IgD-negative memory B cell (primary cell): ENCODE measurements around the gene CLINT1. TPM values are rescaled to one million over a fixed set of nuclear protein-coding genes. Genes with fewer than 3 reads are reported as not detected.
A peak's percentile ranks its signal among the peaks of the same experiment; 100 is the strongest.

ENCODE experiments used
- H3K27ac Mint-ChIP-seq, 3 donors: one replicate each; pipeline ENCODE4 v1.8.0; 2020 to 2022; ENCODE audit warnings: mild to moderate bottlenecking in 3 of 3, mixed read lengths in 3 of 3, moderate library complexity in 1 of 3
- H3K27me3 Mint-ChIP-seq: one replicate; pipeline ENCODE4 v1.8.0; 2021; ENCODE audit warnings: mixed read lengths
- H3K36me3 Mint-ChIP-seq: one replicate; pipeline ENCODE4 v1.8.0; 2020; ENCODE audit warnings: mild to moderate bottlenecking, mixed read lengths
- H3K4me1 Mint-ChIP-seq, 3 donors: one replicate each; pipeline ENCODE4 v1.8.0; 2020 to 2022; ENCODE audit warnings: mixed read lengths in 3 of 3, mild to moderate bottlenecking in 1 of 3
- H3K4me3 Mint-ChIP-seq, 4 donors: one replicate each; pipeline ENCODE4 v1.8.0; 2020 to 2022; ENCODE audit warnings: mild to moderate bottlenecking in 4 of 4, mixed read lengths in 4 of 4, moderate library complexity in 3 of 4
- H3K9me3 Mint-ChIP-seq, 3 donors: one replicate each; pipeline ENCODE4 v1.8.0; 2020 to 2021; ENCODE audit warnings: mixed read lengths in 3 of 3, mild to moderate bottlenecking in 1 of 3
- polyA plus RNA-seq: library from polyadenylated mRNA; unstranded; fragments of 300-500 nt; fragmentation: Illumina TruSeq; gene quantifications from one replicate; pipeline ENCODE4 v1.2.3, GENCODE V29; 2021

Gene CLINT1
- polyA plus RNA-seq, 1 donor from 2014 or later = 69.7 TPM

DNA sequence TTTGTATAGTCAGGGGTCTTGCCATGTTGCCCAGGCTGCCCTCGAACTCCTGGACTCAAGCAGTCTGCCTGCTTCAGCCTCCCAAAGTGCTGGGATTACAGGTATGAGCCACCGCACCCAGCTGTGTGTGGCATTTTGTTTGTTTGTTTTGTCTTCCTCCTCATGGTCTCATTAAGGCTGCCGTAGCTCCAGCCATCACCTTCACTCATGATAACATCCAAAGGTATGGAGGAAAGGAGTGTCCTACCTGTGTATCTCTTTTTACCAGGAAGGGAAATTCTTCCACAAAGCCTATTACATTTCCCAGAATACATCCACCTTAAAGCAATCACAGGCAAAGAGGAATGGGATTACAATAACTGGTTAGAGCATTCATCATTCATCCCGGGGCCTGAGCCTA, 88.3 kb downstream of the CLINT1 start:
- Mint-ChIP-seq H3K4me1 (peaks cover 0 to 7% (median 5%) of the 10 kb centered on the region in 3 donors), H3K9me3 (peaks cover 0 to 2% (median 0%) of the 10 kb centered on the region in 3 donors), H3K27ac (no peak overlapping the region), H3K4me3 (no peak overlapping the region), H3K27me3 (peaks cover 3% of the 10 kb centered on the region), H3K36me3 (no peaks in the 10 kb centered on the region)

DNA sequence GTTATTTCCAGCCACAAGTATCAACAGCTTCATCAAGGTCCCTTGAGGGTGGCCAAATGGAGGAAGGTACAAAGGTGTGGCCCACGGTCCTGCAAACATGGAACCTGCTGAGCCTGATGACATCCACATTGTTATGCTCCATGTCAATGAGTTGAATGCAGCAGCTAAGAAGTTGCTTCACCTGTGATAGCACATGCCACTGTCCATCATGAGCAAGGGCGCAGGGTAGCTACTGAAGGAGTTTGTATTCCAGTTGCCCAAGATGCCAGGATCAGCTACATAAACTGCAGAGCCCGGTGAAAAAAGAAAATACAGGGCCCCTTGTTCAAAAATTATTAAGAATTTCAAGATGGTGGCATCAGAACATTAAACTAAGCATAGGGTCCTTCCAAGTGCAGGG, 91.3 kb downstream of the CLINT1 start:
- peaks cover 0 to 2% (median 0%) of the 10 kb centered on the region in 3 donors for H3K9me3 Mint-ChIP-seq
- no peak overlapping the region for H3K27ac Mint-ChIP-seq
- peak overlapping the region in 1 of 4 donors; percentile 49 for H3K4me3 Mint-ChIP-seq
- H3K36me3 Mint-ChIP-seq = no peaks in the 10 kb centered on the region
- peaks cover 3% of the 10 kb centered on the region for H3K27me3 Mint-ChIP-seq
- H3K4me1 Mint-ChIP-seq = peaks cover 0 to 7% (median 5%) of the 10 kb centered on the region in 3 donors

DNA sequence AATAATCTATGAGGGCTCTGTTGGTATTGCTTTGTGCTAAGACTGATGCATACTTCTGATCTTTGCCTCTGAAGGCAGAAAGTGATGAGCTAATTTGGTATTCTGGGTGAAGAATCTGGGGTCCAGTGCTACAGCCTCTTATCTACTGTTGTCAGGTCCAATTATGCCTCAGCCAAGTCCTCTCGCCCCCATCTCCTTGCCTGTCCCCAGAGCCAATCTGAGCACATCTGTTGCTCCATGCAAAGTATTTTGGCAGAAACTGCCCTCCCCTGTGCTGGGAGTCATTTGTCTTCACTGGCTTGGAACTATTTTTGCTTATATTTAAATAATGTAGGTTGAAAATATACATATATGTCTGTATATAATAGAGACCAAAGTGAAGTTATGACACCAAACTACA, 92.0 kb downstream of the CLINT1 start:
- Mint-ChIP-seq H3K36me3 (no peaks in the 10 kb centered on the region), H3K27me3 (no peaks in the 10 kb centered on the region), H3K27ac (no peak overlapping the region), H3K4me3 (no peak overlapping the region), H3K4me1 (peaks cover 0 to 4% (median under 1%) of the 10 kb centered on the region in 3 donors), H3K9me3 (peaks cover 0 to 2% (median 0%) of the 10 kb centered on the region in 3 donors)

DNA sequence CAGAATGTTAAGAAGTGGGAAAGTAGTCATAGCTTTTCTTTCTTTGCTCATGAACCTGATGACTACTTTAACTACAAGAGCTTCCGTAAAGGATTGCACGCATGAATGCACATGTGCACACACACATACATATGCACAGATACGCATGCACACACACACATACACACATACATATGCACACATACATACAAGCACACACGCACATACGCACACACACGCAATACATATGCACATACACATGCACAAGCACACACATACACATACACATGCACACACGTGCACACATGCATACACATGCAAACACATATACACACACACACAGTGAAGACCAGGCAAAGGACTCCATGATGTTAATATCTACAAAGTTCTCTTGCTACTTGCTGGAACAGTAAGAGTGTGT, 92.5 kb downstream of the CLINT1 start:
- H3K4me1 Mint-ChIP-seq = peaks cover 0 to 4% (median 0%) of the 10 kb centered on the region in 3 donors
- peak overlapping the region in 1 of 4 donors; percentile 26 for H3K4me3 Mint-ChIP-seq
- H3K9me3 Mint-ChIP-seq = peaks cover 0 to 2% (median 0%) of the 10 kb centered on the region in 3 donors
- no peaks in the 10 kb centered on the region for H3K27me3 Mint-ChIP-seq
- no peaks in the 10 kb centered on the region for H3K36me3 Mint-ChIP-seq
- H3K27ac Mint-ChIP-seq = no peak overlapping the region

DNA sequence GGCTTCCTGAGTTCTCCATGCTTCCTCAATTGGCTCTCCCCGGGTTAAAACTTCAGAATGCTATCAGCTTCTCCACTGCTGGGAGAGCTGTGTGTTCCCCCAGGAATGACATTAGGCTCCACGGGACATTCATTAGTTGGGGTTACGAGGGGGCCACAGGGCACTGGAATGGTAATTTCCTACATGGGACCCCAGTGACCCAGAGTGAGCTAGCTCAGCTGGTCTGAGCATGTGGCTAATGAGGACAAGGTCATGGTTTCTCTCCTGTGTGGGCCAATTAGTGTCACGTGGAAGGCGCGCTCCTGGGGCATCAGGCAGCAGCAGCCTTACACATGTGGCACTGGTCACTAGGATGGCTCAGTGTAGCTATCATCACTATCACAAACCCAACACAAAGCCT, 94.4 kb downstream of the CLINT1 start:
- H3K9me3 Mint-ChIP-seq = no peaks in the 10 kb centered on the region
- H3K4me1 Mint-ChIP-seq = peaks cover 0 to 4% (median 0%) of the 10 kb centered on the region in 3 donors
- H3K27me3 Mint-ChIP-seq = no peaks in the 10 kb centered on the region
- H3K4me3 Mint-ChIP-seq = no peak overlapping the region
- H3K27ac Mint-ChIP-seq = no peak overlapping the region
- H3K36me3 Mint-ChIP-seq = no peaks in the 10 kb centered on the region

DNA sequence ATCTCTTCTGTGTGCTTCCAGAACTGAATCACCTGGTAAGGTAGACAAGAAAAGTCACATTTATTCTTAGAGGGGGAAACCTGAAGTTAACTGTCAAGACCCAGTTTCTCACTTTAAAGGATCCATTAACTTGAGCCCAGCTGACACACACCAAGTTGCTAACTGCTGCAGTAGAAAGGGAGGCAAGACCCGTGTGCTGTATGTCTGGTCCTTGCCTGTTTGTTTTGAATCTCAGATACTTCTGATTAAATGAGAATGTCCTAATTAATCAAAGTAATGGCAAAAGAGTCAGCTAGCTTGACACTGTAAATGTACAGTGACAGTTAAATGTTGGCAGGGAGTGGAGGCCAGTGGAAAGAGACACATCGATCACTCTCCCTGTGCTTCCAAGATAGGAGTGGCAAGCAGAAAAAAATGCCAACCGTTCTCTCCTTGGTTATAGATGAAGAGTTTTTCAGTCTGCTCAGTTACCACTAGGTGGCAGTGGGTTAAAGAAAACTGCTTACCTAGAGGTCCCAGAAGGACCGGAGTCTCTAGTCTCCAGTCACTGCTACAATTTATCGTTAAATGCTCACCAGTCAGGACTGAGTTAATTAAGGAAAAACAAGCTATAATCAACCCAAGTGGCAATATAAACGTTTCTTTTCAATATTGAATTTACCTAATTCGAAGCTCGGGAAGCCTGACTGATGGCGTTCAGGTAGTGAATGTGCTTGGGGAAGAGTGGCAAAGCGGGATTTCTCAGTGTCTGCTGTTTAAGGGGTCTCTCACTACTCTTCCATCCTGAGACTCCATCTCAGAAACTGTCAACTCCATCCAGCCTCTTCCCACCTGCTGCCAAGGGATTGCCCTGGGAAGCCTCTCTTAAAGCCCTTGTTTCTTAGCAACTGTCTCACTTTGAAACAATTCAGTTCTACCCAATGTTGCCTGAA, 97.0 kb downstream of the CLINT1 start:
- Mint-ChIP-seq H3K9me3 (no peaks in the 10 kb centered on the region), H3K4me3 (no peak overlapping the region), H3K27ac (peak overlapping the region in 1 of 3 donors; percentile 27), H3K27me3 (no peaks in the 10 kb centered on the region), H3K36me3 (no peaks in the 10 kb centered on the region), H3K4me1 (peaks cover 0 to 4% (median 0%) of the 10 kb centered on the region in 3 donors)

DNA sequence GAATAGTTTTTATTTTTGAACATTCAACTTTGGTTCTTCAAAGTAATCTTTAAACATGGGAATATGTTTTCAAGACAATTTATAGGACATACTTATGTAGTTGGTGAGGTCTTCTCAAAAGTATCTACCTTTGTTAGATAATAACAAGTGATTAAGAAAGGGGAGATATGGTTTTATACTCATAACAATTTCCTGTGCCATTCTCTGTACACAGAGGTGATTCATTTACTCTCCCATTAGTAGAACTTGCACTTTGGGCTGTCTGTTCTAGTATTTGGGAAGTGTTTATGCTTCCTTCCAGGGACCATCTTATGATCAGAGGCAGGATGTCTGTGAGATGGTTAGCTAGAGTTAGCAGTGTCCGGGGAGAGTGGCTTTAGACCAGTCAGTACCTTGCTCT, 100.2 kb downstream of the CLINT1 start:
- H3K9me3 Mint-ChIP-seq = no peaks in the 10 kb centered on the region
- no peak overlapping the region for H3K4me3 Mint-ChIP-seq
- H3K27ac Mint-ChIP-seq = no peak overlapping the region
- peaks cover 4% of the 10 kb centered on the region for H3K36me3 Mint-ChIP-seq
- H3K4me1 Mint-ChIP-seq = peaks cover 0 to 2% (median 0%) of the 10 kb centered on the region in 3 donors
- H3K27me3 Mint-ChIP-seq = no peaks in the 10 kb centered on the region

DNA sequence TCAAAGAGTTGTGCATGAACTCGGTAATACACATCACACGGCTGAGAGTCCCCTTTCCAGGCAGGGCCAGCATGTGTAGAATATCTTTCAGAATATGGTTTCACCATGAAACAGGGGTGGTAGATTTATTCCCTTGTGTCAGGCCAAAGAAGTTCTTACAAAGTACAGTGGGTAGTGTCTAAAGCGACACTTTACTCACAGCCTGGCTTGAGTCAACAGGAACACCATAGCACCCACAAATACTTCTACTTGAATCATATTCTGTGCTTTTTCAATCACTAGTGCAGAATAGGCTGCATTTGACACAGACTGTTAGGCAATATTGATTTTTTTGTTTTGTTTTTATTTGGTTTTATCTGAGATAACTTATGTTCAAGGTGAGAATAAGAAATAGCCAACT, 102.8 kb downstream of the CLINT1 start:
- peaks cover 4% of the 10 kb centered on the region for H3K36me3 Mint-ChIP-seq

DNA sequence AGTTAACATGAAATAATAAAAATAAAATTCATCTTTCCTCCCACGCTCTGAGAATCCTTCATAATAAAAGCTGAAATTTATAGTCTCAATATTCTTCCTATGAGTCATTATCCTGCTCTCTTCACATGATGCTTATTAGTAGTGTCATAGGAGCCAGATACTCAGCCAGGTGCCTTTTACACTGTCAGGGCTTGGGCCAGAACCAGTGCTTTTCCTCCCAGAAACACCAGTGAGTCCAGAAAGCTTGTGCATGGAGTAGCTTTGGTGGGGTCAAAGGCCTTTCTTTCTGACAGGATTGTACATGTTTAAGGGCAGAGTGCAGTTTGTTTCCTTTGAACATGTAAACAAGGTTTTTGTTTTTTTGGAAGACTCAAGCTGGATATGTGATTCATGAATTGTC, 108.6 kb downstream of the CLINT1 start:
- H3K9me3 Mint-ChIP-seq = no peaks in the 10 kb centered on the region
- no peak overlapping the region for H3K27ac Mint-ChIP-seq
- H3K36me3 Mint-ChIP-seq = peaks cover 5% of the 10 kb centered on the region
- H3K4me3 Mint-ChIP-seq = no peak overlapping the region
- peaks cover 0 to 6% (median 0%) of the 10 kb centered on the region in 3 donors for H3K4me1 Mint-ChIP-seq
- no peaks in the 10 kb centered on the region for H3K27me3 Mint-ChIP-seq

More for the DNA sequence above, 102.8 kb downstream of the CLINT1 start:
- Mint-ChIP-seq H3K27me3 (no peaks in the 10 kb centered on the region), H3K4me1 (no peaks in the 10 kb centered on the region), H3K9me3 (no peaks in the 10 kb centered on the region), H3K27ac (no peak overlapping the region), H3K4me3 (no peak overlapping the region)

DNA sequence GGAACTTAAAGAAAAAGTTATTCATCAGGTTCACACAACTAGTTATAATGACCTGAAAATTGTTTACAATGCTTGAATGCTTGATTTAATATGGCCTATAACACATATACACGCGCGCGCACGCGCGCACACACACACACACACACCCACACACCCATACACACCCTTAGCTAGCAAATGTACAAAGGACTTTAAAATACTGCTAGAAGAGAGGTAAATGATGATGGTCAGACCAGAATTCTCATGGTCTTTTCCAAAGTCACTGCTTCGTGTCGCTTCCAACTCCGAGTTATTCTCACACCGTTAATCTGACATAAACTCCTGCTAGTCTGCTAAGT, 109.5 kb downstream of the CLINT1 start:
- Mint-ChIP-seq H3K4me3 (no peak overlapping the region), H3K9me3 (no peaks in the 10 kb centered on the region), H3K4me1 (peaks cover 3 to 14% (median 4%) of the 10 kb centered on the region in 3 donors), H3K27ac (no peak overlapping the region), H3K36me3 (peaks cover 3% of the 10 kb centered on the region), H3K27me3 (no peaks in the 10 kb centered on the region)

DNA sequence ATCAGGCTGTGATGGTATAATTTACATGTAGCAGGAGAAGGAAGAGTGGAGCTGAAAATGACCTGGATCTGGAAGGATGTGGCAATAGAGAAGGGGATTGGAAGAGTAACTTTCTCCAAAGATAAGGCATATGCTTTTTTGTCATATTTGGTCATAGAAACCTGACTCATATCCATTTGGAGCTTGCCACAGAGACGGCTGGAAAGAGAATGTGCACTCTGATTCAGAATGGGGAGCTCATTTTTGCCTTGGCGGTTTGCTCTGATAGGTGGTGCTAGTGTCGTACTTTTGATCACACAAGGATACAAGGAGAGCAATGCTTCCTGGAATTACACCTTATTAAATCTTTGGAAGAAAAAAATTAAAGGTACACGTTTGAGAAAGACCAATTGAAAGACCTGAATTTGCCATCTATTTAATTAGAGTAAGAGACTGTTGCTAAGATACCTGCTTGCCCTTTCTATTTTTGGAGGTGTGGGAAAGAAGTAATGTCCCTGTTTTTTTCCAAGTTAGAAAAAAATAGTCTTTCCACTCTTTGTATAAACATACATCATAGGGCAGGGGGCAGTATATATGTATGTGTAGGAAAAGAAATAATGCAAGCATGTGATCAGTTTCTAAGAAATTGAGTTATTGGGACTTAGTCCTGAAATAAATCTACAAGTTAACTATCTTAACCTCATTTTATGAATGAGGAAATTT, 110.0 kb downstream of the CLINT1 start:
- Mint-ChIP-seq H3K4me3 (no peak overlapping the region), H3K36me3 (peaks cover 3% of the 10 kb centered on the region), H3K9me3 (no peaks in the 10 kb centered on the region), H3K27me3 (no peaks in the 10 kb centered on the region), H3K4me1 (peaks cover 6 to 17% (median 7%) of the 10 kb centered on the region in 3 donors), H3K27ac (peak overlapping the region in 2 of 3 donors; percentile 42 to 67)

DNA sequence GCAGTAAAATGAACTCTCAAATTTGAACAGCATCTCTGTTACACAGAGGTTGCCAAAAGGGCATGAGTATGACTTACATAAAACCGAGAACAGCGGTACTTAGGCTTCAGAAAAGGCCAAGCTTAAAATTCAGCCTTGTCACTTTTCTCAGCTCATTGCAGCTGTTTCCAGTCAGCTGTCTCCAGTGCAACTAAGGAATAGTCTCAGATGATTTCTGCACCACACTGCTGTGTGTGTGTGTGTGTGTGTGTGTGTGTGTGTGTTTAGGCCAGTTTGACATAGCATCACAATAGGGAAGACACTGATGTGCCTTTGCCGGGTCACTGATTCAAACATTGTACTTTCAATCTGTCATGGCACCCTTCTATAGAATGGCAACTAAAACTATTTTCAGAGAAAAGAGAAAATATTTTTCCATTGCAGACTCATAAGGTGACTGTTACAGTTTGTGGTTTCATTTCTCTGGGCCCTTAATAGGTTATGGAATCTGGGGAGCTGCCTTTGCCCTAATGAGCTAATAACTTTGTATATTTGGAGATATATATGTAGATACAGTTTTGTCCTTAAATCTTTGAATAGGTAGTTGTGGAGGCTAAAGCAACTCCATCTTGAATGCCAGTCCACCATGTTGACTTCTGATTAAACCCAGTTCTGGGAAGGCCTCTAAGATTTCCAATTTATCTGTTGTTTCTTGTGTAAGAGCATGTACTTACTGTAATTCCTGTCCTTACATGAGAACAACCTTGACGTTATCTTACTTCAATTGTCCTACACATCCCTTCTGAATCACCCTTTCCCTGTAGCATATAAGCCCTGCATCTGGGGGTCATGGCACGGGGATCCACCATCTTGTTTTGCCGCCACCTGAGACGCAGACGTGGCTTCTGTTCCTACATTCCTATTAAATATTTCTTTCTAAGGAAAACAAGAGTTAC, 110.9 kb downstream of the CLINT1 start:
- Mint-ChIP-seq H3K27ac (peak overlapping the region in 2 of 3 donors; percentile 42 to 67), H3K4me1 (peaks cover 9 to 18% (median 10%) of the 10 kb centered on the region in 3 donors), H3K9me3 (no peaks in the 10 kb centered on the region), H3K27me3 (no peaks in the 10 kb centered on the region), H3K36me3 (peaks cover 3% of the 10 kb centered on the region), H3K4me3 (no peak overlapping the region)

DNA sequence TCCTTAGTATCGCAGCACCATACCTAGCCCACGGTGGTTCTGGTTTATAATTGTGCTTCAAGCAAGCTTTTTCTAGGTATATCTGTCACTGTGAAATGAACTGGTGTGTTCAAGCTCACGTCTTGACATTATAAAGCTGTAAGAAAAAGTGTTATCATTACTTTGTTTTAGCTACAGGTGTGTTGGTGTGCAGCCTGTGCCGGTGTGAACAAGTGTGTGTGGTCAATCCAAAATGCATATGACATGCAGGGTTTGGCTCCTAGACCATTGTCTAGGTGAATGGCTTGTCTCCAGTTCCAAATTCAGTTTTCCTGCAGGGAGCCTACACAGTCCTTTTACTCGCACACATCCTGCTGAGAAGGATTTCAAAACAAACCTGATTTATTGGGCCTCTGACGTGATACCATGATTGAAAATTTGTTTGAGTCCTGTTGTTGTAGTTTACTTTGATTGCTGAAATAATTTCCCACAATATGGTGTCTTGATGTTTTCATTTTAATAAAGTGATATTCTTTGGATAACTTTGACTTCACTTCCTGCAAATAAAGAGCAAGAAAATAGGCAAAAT, 111.7 kb downstream of the CLINT1 start:
- Mint-ChIP-seq H3K27ac (no peak overlapping the region), H3K4me1 (peaks cover 12 to 20% (median 14%) of the 10 kb centered on the region in 3 donors), H3K4me3 (no peak overlapping the region), H3K9me3 (no peaks in the 10 kb centered on the region), H3K36me3 (peaks cover 3% of the 10 kb centered on the region), H3K27me3 (no peaks in the 10 kb centered on the region)

DNA sequence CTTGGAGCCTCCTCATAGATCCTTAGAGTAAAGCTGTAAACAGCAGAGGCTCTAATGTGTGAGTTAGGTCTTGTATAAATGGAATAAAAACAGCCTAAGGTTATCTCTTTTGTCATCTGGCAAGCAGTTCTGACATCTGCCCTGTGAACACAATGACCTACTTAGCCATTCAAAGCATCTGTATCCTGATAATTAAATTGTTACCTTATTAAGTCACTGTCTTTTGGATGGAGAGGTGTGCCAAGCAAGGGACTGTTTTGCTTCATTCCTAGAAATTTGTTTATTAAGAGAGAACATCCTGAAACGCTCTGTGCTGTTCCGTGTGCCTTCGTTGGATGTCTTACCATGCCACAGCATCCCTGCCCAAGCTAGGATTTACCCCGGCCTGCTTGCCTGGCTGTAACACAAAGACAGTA, 113.9 kb downstream of the CLINT1 start:
- Mint-ChIP-seq H3K9me3 (no peaks in the 10 kb centered on the region), H3K4me1 (peaks cover 16 to 20% (median 17%) of the 10 kb centered on the region in 3 donors), H3K27me3 (no peaks in the 10 kb centered on the region), H3K36me3 (peaks cover 2% of the 10 kb centered on the region), H3K27ac (no peak overlapping the region), H3K4me3 (peak overlapping the region; percentile 23 to 92 (median 50))
